ENCODE results near the gene ZFPM1.
"Not testable (repeated sequence)": the region's sequence is repeated elsewhere in the genome, so short reads cannot be mapped to it uniquely, and the experiment has no call there.

The ZFPM1 gene

GRCh38 chr16:88518411-88519111 lies 65.5 kb downstream of the ZFPM1 start:
- not testable (repeated sequence) for DNase-seq

DNA sequence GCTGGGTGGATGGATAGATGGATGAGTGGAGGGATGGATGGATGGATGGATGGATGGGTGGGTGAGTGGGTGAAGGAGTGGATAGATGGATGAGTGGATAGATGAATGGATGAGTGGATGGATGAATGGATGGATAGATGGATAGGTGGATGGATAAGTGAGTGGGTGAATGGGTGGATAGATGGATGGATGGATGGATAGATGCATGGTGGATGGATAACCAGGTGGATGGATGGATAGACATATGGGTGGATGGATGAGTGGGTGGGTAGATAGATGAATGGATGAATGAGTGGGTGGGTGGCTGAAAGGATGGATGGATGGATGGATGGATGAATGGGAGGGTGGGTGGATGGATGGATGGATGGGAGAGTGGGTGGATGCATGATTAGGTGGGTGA lies 66.2 kb downstream of the ZFPM1 start:
- DNase-seq = no peak

DNA sequence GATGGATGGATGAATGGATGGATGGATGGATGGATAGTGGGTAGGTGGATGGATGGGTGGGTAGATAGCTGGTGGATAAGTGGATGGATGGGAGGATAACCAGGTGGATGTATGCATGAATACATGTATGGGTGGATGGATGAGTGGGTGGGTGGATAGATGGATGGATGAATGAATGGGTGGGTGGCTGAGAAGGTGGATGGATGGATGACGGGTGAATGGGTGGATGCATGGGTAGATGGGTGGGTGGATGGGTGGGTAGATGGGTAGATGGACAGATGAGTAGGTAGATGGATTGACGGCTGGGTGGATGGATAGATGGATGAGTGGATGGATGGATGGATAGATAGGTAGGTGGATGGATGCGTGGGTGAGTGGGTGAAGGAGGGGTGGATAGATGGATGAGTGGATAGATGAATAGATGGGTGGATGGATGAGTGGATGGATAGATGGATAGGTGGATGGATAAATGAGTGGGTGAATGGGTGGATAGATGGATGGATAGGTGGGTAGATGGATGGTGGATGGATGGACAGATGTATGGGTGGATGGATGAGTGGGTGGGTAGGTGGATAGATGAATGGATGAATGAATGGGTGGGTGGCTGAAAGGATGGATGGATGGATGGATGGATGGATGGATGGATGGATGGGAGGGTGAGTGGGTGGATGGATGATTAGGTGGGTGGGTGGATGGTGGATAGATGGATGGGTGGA lies 67.0 kb downstream of the ZFPM1 start:
- DNase-seq = no peak

DNA sequence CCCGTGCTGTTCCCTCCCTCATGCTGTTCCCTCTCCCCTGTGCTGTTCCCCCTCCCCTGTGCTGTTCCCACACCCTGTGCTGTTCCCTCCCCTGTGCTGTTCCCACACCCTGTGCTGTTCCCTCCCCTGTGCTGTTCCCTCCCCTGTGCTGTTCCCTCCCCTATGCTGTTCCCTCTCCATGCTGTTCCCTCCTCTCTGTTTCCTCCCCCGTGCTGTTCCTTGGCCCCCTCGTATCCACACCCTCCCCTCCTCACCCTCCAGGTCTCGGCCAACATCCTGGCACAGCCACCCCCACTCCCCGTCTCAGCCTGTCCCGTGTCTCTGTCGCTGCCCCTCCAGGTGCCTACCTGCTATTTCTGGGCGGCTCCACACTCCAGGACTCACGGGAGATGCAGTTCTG lies 68.6 kb downstream of the ZFPM1 start:
- no peak for DNase-seq

DNA sequence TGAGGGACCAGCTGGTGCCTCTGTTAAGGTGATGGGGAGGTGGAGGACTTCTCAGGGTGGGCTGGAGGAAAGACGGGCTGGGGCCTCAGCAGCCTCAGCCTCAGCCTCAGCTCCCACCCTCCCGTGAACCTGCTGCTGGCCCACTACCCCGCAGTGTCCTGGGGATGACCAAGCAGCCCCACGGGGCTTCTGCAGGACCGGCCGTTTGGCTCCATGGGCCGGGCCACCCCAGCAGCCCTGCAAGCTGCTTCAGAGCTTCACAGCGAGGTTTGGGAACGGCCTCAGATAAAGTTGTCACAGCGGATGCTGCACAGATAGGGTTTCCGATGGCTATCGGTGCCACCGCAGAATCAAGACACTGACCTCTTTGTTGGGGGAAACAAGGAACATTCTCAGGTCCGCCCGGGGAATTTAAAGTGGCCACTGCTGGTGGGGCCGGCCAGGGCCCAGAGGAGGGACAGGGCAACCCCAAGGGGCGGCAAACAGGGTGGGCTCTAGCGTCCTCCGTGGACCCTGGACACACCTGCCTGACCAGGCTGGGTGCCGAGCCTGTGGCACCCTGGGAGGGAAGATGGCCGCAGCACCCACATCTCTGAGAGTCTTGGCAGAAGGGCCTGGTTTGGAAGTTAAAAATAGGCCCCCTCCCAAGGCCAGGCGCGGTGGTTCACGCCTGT lies 69.3 kb downstream of the ZFPM1 start:
- no peak for DNase-seq

GRCh38 chr16:88523309-88524161 lies 70.5 kb downstream of the ZFPM1 start:
- DNase-seq = no peak

- DNase-seq = no peak
Measured at GRCh38 chr16:88524274-88524972, 71.3 kb downstream of the ZFPM1 start.

- no peak for DNase-seq
Measured at GRCh38 chr16:88524973-88525662, 72.0 kb downstream of the ZFPM1 start.

- no peak for DNase-seq
Measured at GRCh38 chr16:88525663-88525990, 72.5 kb downstream of the ZFPM1 start.

GRCh38 chr16:88526008-88526905 lies 73.2 kb downstream of the ZFPM1 start:
- no peak for DNase-seq

DNA sequence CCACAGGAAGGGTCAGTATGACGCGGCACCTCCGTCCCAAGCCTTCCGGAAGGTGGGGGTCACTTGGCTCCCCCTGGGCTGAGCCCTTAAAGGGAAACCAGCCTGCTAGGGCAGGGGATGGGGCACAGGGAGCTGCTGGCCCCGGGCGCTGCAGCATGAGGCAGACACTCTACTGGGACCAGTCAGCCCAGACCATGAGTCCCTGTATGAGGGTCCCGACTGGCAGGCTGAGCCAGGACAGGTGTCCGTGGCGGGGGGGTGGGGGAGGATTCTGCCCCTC lies 73.8 kb downstream of the ZFPM1 start:
- no peak for DNase-seq

GRCh38 chr16:88527186-88527936 lies 74.3 kb downstream of the ZFPM1 start:
- no peak for DNase-seq

DNA sequence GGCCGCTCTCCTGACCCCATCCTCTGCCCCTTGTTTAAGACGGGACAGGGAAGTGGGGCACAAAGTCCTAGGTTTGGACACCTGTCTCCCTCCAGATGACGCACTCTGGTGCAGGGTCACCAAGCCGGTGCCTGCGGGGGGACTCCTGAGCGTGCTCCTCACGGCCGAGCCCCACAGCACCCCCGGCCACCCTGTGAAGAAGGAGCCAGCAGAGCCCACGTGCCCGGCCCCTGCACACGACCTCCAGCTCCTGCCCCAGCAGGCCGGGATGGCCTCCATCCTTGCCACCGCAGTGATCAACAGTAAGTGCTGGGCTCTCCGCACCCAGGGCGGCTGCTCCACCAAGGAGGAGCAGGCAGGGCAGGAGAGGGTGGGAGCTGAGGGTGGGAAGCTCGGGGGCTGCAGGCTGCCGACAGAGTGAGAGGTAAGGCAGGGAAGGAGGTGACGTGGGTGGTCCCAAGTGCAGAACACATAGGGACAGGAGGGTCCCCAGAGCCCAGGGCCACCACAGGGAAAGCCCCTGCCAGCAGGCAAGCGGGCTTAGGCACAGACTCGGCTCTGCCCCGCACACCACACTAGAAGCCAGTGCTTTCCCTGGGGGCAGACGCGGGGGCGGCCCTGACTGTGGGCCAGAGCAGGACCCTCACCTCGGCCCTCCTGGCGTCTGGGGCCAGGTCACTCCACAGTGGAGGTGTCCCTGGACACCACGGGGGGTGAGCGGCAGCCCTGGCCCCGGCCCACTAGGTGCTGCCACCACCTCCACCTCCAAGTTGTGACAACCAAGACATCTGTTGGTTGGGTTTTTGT lies 75.1 kb downstream of the ZFPM1 start:
- no peak for DNase-seq

DNA sequence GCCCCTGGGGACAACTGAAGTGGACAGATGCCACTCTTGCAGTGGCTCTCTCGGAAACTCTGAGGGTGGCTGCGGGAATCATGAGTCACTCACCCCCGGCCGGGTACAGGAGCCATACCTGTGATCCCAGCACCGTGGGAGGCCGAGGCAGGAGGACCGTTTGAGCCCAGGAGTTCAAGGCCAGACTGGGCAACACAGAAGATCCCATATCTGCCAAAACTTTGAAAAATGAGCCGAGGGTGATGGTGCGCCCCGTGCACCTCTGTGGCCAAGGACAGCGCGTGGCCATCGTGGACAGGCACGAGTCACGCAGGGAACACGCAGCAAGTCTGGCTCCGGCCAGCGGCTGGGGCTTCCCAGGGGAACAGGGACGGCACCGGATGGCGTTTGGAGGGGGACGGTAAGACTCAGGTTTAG lies 75.8 kb downstream of the ZFPM1 start:
- DNase-seq = no peak

DNA sequence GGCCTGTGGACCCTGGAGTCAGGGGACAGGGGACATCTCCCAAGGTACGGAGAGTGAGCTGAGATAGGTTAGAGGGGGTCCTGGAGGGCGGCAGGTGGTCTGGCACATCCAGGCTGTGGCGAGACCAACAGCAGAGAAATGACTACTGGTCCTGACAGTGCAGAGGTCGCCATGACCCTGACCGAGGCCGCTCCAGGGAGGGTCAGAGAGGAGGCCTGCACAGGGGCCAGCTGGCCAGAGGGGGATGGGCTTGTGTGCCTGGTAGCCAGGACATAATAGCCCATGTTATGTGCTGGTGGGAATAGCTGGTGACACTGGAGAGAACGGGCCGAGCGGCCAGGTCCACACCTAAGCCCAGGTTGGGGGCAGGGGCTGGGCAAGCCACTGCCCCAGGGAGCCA lies 76.5 kb downstream of the ZFPM1 start:
- no peak for DNase-seq

DNA sequence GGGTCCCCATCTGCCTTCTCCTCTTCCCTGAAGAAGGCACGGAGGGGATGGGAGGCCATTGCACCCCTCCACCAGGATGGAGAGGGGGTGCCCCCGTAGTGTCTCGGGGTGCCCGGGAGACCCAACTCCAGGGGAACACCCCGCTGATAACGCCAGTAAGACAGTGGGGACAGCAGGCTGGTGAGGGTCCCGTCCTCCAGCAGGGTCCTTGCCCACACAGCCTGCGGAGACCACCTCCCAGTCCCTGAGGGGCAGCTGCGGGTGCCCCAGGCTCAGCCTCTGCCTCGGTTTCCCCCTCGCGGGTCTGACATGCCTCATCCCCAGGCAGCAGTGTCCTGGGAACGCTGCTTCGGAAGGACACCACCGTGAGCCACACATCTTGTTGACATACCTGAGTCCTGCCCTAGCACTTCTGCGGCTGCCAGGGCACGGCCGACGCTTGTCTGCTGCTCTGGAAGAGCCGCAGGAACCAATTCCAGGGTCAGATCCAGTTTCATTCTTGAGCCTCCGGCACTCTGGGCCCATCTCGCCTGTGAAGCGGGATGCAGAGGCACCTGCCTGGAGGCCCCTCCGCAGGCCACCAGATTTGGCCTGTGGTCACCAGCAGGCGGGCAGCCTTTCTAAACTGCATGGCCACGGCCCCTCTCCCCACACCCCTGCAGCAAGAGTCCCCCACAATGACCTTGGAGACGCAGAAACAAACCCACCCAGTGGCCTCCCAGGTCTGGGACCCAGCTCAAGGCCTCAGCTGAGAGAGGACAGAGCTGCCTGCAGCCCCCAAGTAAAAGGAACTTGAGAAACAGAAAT lies 77.2 kb downstream of the ZFPM1 start:
- DNase-seq = no peak

DNA sequence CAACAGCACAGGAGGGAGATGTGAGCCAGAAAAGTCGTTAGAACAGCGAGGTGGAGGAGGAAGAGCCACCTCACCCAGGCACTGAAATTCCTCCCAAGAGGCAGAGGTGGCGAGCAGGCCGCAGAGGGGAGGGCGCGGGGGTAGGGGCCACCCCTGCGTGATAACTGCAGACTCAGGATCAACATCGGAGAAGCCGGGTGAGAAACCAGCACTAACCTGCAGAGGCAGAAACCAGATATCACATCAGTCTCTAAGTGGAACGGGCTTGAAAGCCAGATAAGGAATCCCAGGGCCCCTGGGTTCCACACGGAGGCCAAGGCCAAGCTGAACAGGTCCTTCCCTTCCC lies 77.8 kb downstream of the ZFPM1 start:
- no peak for DNase-seq

DNA sequence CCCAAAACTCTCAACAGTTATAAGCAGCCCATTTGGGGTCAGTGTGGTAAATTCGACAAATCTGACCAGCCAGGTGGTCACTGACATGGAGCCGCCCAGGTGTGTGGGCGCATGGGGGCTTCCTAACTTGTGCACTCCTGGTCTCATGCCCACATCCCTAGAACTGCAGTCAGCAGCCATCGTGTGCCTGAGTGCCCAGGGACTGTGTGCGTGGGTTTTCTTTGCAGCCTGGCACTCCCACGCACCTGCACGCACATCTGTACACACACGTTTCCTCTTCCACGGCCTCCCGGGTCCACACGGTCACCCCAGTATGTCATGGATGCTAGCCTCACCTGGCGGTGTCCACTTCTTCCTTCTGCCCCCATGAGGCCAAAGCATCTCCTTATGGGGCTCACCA lies 78.3 kb downstream of the ZFPM1 start:
- no peak for DNase-seq

DNA sequence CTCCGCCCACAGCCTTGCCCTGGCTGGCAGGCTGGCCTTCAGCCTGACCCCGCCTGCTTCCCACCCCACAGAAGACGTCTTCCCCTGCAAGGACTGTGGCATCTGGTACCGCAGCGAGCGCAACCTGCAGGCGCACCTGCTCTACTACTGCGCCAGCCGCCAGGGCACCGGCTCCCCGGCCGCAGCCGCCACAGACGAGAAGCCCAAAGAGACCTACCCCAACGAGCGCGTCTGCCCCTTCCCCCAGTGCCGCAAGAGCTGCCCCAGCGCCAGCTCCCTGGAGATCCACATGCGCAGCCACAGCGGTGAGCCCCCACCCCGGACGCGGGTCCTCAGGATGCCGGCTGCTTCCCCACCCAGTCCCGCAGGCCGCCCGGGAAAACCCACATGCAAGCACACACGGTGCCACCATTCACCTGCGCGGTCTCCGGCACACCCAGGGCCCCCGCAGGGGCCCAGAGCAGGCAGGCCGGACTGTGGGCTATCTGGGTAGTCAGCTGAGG lies 78.9 kb downstream of the ZFPM1 start:
- DNase-seq = no peak
